BE2C (cell line): Measurements from ENCODE around the gene DIS3L.
"Not testable (repeated sequence)": the region's sequence is repeated elsewhere in the genome, so short reads cannot be mapped to it uniquely, and the experiment has no call there.

Experiments used
- DNase-seq: peaks from one replicate; pipeline ENCODE4 v3.0.0-alpha.2; 2020
- H3K27me3 ChIP-seq: fragments of 250-450 bp; sonication (Bioruptor Pico); 2 replicates; pipeline ENCODE4 v1.5.1; 2020; ENCODE audit warnings: mild to moderate bottlenecking
- H3K36me3 ChIP-seq: fragments of 250-450 bp; sonication (Bioruptor Pico); 2 replicates; pipeline ENCODE4 v1.5.1; 2020; ENCODE audit warnings: mild to moderate bottlenecking
- H3K4me1 ChIP-seq: fragments of 250-450 bp; sonication (Bioruptor Pico); 2 replicates; pipeline ENCODE4 v1.5.1; 2020
- H3K4me3 ChIP-seq: 2 replicates; pipeline ENCODE4 v1.5.1; 2011; ENCODE audit warnings: low read depth, low read length
- H3K9me3 ChIP-seq: fragments of 250-450 bp; sonication (Bioruptor Pico); 2 replicates; pipeline ENCODE4 v1.5.1; 2020
- TF ChIP-seq, protein P1 (sequence below): IDR thresholded peaks from 2 replicates; pipeline ENCODE4 v1.5.1; 2012; ENCODE audit warnings: mild to moderate bottlenecking, low read depth, low read length

The DIS3L gene

DNA sequence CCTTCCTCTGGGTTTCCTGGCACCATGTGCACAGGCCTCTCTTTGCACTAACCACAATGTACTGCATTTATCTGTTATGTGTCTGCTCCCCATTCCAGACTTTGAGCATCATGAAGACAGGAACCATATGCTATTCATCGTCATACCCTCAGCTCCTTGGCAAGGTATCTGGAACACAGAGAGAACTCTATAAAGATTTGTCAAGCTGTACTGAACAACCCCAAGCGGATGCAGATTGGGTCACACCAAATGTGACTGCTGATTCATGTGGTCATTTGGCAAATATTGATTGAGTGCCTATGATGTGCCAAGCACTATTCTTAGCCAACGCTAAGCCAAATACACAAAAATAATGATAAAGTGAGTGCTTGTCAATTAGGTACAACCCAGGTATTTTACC lies 32.3 kb upstream of the DIS3L start:
- TF ChIP-seq, protein P1, sequence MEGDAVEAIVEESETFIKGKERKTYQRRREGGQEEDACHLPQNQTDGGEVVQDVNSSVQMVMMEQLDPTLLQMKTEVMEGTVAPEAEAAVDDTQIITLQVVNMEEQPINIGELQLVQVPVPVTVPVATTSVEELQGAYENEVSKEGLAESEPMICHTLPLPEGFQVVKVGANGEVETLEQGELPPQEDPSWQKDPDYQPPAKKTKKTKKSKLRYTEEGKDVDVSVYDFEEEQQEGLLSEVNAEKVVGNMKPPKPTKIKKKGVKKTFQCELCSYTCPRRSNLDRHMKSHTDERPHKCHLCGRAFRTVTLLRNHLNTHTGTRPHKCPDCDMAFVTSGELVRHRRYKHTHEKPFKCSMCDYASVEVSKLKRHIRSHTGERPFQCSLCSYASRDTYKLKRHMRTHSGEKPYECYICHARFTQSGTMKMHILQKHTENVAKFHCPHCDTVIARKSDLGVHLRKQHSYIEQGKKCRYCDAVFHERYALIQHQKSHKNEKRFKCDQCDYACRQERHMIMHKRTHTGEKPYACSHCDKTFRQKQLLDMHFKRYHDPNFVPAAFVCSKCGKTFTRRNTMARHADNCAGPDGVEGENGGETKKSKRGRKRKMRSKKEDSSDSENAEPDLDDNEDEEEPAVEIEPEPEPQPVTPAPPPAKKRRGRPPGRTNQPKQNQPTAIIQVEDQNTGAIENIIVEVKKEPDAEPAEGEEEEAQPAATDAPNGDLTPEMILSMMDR = no peak
- no peak for DNase-seq
- H3K27me3 ChIP-seq = no peaks in the 10 kb centered on the region
- H3K4me1 ChIP-seq = no peaks in the 10 kb centered on the region
- H3K36me3 ChIP-seq = no peaks in the 10 kb centered on the region
- H3K9me3 ChIP-seq = no peaks in the 10 kb centered on the region
- H3K4me3 ChIP-seq = no peak overlapping the region

DNA sequence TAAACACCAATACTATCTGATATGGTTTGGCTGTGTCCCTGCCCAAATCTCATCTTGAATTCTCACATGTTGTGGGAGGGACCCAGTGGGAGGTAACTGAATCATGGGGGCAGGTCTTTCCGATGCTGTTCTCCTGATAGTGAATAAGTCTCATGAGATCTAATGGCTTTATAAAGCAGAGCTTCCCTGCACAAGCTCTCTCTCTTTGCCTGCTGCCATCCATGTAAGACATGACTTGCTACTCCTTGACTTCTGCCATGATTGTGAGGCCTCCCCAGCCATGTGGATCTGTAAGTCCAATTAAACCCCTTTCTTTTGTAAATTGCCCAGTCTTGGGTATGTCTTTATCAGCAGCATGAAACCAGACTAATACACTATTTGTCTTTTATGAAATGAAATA lies 30.5 kb upstream of the DIS3L start:
- not testable (repeated sequence) for DNase-seq, H3K4me1 ChIP-seq, H3K27me3 ChIP-seq, H3K9me3 ChIP-seq, H3K4me3 ChIP-seq, H3K36me3 ChIP-seq

DNA sequence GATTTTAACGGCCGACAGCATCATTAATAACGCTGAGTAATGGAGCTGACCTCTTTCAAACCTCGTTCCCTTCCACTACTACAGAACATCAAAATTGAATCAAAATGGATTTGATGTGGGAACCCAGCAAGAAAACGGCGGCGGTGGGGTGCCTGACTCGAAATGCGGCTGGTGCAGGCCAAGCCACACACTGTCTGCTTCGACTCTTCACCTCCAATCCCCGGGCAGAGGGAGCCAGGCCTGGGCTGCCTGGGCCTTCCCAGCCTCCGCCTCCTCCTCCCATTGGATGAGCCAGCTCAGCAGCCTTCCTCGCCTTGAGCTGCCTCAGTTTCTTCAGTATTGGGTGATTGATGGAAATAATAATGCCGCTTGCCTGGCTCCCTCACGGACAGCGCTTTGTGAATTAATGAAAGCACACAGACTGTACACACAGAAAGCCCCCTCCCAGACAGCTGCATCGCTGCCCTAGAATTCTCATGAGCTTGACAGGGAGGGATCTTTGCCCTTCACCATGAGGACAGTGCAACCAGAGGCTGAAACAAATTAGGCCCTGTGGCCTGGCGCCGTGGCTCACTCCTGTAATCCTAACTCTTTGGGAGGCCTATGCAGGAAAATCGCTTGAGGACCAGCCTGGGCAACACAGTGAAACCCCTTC lies 28.4 kb upstream of the DIS3L start:
- no peak overlapping the region for H3K4me3 ChIP-seq
- TF ChIP-seq, protein P1 = no peak
- DNase-seq = no peak
- H3K36me3 ChIP-seq = no peaks in the 10 kb centered on the region
- no peaks in the 10 kb centered on the region for H3K27me3 ChIP-seq
- H3K4me1 ChIP-seq = peaks cover 5% of the 10 kb centered on the region
- no peaks in the 10 kb centered on the region for H3K9me3 ChIP-seq

DNA sequence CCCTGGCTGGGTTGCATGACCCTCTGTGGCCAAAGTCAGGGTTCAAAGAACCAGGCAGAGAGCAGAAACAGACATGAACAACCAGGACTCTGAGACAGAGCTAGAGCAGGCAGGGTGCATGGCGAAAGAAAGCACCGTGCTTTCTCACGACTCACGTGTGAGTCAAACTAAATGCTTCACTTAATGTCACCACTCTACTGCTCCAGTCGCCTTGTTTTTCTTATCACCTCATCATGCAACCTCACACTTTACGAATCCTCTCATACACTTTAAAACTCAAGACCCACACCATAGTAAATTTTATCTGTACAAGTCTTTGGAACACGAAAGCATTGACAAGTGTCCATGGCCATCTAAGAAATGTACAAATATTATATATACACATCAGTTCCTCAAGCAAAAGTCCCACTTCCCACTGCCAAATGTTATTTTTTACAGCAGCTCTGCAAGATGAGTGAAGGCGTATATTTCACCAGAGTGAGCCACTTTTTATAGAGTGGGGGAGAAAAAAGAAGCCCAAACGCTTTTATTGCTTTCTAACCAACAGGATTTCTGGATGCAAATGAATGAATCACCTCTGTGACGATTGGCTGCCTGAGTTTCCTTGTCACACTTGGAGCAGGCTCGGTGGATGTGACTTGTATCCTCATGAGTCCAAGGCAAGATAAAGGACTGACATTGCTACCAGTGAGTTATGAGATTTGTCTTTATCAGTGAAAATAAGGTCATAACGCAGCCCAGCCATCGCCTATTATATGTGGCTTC lies 23.9 kb upstream of the DIS3L start:
- TF ChIP-seq, protein P1 = no peak
- peak; percentile 78 for DNase-seq

DNA sequence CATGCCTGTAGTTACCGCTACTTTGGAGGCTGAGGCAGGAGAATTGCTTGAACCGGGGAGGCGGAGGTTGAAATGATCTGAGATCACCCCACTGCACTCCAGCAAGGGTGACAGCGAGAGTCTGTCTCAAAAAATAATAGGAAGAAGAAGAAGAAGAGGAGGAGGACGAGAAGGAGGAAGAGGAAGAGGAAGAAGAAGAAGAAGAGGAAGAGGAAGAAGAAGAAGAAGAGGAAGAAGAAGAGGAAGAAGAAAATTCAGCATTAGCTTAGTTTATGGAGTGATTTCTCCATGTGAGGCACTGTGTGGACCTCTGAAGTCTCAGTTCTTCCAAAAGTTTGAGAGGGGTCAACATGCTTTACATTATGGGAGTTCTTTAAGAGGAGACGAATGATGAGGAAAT lies 22.4 kb upstream of the DIS3L start:
- H3K36me3 ChIP-seq = no peaks in the 10 kb centered on the region
- TF ChIP-seq, protein P1 = no peak
- H3K27me3 ChIP-seq = no peaks in the 10 kb centered on the region
- no peaks in the 10 kb centered on the region for H3K9me3 ChIP-seq
- H3K4me3 ChIP-seq = no peak overlapping the region
- DNase-seq = no peak
- H3K4me1 ChIP-seq = peaks cover 8% of the 10 kb centered on the region

More for the DNA sequence above, 23.9 kb upstream of the DIS3L start:
- H3K4me1 ChIP-seq = peaks cover 8% of the 10 kb centered on the region
- no peaks in the 10 kb centered on the region for H3K27me3 ChIP-seq
- H3K9me3 ChIP-seq = no peaks in the 10 kb centered on the region
- no peaks in the 10 kb centered on the region for H3K36me3 ChIP-seq
- peak overlapping the region; percentile 39 for H3K4me3 ChIP-seq

DNA sequence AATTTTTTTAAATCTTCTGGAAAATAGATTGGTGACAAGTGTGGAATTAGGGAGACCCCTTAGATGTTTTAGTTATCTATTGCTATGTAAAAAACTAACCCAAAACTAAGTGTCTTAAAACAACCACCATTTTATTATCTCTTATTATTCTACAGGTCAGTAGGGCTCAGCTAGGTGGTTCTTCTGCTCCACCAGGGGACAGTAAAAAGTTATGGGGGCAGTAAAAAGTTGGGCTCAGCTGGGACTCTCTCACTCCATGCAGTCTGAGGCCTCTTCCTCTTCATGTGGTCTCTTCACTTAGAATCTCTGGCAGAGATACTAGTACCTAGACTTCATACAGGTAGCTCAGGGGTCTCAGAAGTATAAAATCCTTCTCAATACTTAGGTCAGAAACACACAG lies 18.0 kb upstream of the DIS3L start:
- H3K36me3 ChIP-seq = no peaks in the 10 kb centered on the region
- no peak overlapping the region for H3K4me3 ChIP-seq
- TF ChIP-seq, protein P1 = no peak
- H3K9me3 ChIP-seq = no peaks in the 10 kb centered on the region
- DNase-seq = no peak
- H3K27me3 ChIP-seq = no peaks in the 10 kb centered on the region
- no peaks in the 10 kb centered on the region for H3K4me1 ChIP-seq
